Measurements from ENCODE around the gene PPP6R3. TPM values are rescaled to one million over a fixed set of nuclear protein-coding genes. Genes with fewer than 3 reads are reported as not detected.
A peak's percentile ranks its signal among the peaks of the same experiment; 100 is the strongest.

Gene PPP6R3
- total and polyA plus RNA-seq, 8 donors: 84.6 to 130 (median 109) TPM

DNA sequence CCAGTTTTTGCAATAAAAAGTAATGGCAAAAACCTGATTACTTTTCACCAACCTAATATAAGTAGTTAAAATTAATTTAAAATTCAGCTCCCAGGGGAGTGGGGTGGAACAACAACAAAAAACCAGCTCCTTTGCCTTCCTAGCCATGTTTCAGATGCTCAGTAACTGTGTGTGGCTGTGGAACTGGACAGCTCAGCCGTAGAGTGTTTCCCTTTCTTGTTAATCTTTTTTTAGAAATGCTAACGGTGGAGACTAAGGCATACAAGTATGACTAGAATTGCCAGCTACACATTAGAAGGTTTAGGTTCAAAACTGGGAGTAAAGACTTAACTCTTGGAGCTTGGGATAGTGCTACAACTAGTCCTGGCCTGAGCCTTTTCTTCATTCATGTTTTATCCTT is 45.0 kb downstream of the PPP6R3 start:
- TF ChIP-seq, protein P1, sequence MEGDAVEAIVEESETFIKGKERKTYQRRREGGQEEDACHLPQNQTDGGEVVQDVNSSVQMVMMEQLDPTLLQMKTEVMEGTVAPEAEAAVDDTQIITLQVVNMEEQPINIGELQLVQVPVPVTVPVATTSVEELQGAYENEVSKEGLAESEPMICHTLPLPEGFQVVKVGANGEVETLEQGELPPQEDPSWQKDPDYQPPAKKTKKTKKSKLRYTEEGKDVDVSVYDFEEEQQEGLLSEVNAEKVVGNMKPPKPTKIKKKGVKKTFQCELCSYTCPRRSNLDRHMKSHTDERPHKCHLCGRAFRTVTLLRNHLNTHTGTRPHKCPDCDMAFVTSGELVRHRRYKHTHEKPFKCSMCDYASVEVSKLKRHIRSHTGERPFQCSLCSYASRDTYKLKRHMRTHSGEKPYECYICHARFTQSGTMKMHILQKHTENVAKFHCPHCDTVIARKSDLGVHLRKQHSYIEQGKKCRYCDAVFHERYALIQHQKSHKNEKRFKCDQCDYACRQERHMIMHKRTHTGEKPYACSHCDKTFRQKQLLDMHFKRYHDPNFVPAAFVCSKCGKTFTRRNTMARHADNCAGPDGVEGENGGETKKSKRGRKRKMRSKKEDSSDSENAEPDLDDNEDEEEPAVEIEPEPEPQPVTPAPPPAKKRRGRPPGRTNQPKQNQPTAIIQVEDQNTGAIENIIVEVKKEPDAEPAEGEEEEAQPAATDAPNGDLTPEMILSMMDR (IDR thresholded peaks at IDR 0.05): no peak
- H3K36me3 ChIP-seq: no peaks in the 10 kb centered on the region
- intact Hi-C loops (cut with DNase I): no loop called here
- H3K9me3 ChIP-seq: no peaks in the 10 kb centered on the region
- H3K4me1 ChIP-seq: peaks cover 31 to 79% of the 10 kb centered on the region in 2 donors
- H3K27ac ChIP-seq: no peak overlapping the region
- no peak overlapping the region for H3K4me3 ChIP-seq
- DNase-seq: no peak
- peak; percentile 55 for ATAC-seq
- H3K27me3 ChIP-seq: no peaks in the 10 kb centered on the region

DNA sequence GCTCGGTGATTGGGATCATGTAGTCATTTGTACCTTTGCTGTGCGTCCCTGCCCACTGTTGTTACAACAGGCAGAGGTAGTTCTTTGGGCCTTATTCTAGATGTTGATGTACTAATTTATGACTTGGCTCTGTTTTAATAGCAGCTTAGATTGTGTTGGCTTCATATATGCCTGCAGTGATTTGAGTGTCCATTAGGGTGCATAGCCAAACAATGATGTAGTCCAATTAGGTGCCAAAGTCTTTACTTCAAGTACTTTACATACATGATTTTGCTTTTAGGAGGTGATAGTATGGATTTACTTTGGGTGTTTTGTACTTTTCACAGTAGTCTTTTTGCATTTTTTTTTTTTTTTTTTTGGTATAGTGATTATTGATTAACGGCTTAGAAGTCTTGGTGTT is 46.4 kb downstream of the PPP6R3 start:
- DNase-seq: peak in 1 of 4 donors; percentile 17
- TF ChIP-seq, protein P1 (IDR thresholded peaks at IDR 0.05): no peak
- Histone ChIP-seq H3K4me1 (peaks cover 31 to 72% of the 10 kb centered on the region in 2 donors), H3K9me3 (no peaks in the 10 kb centered on the region), H3K27me3 (no peaks in the 10 kb centered on the region), H3K4me3 (no peak overlapping the region), H3K36me3 (no peaks in the 10 kb centered on the region), H3K27ac (no peak overlapping the region)
- no peak for ATAC-seq
- intact Hi-C loops (cut with DNase I): no loop called here

DNA sequence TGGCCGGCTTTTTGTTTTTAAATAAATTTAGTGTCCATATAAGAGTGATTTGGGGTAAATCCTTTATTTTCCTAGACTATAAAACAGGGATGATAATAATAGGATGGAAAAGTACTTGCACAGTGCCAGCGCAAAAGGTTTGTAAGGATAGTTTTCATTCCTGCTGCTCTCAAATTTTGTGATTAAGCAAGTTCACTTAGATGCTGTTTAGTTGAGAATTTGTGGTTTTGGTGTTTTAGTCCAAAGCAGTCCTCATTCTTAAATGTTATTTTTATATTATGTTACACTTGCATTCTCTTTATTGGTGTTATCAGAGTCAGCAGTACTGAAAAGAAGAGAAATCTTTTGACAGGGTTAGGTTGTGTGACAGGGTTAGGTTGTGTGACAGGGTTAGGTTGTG is 47.9 kb downstream of the PPP6R3 start:
- intact Hi-C loops (cut with DNase I): no loop called here
- H3K27ac ChIP-seq: no peak overlapping the region

DNA sequence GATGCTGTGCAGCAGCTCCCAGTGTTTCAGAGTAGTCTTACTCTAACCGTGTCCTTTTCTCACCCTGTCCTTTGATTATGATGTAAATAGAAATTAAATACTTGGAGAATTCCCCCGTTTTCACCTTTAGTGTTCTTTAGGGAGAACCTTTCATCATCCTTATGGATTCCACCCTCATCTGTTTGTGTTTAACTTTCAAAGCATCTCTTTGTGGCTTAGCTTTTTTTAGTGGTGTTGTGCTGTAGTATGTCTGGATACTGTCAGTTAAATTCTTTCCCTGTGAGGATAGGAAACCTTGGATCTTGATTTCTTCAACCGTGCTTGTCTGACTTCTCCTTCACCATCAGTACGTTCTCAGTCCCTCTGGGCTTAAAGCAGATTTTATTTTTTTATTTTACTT is 48.5 kb downstream of the PPP6R3 start:
- intact Hi-C loops (cut with DNase I): no loop called here
- ATAC-seq: no peak
- Histone ChIP-seq H3K4me1 (peaks cover 12 to 52% of the 10 kb centered on the region in 2 donors), H3K9me3 (no peaks in the 10 kb centered on the region), H3K27me3 (no peaks in the 10 kb centered on the region), H3K4me3 (no peak overlapping the region), H3K36me3 (no peaks in the 10 kb centered on the region), H3K27ac (no peak overlapping the region)
- no peak for DNase-seq
- TF ChIP-seq, protein P1 (IDR thresholded peaks at IDR 0.05): no peak

More for the DNA sequence above, 47.9 kb downstream of the PPP6R3 start:
- no peak for DNase-seq
- TF ChIP-seq, protein P1 (IDR thresholded peaks at IDR 0.05): no peak
- no peak for ATAC-seq
- H3K9me3 ChIP-seq: no peaks in the 10 kb centered on the region
- peaks cover 18 to 57% of the 10 kb centered on the region in 2 donors for H3K4me1 ChIP-seq
- no peak overlapping the region for H3K4me3 ChIP-seq
- no peaks in the 10 kb centered on the region for H3K36me3 ChIP-seq
- H3K27me3 ChIP-seq: no peaks in the 10 kb centered on the region

DNA sequence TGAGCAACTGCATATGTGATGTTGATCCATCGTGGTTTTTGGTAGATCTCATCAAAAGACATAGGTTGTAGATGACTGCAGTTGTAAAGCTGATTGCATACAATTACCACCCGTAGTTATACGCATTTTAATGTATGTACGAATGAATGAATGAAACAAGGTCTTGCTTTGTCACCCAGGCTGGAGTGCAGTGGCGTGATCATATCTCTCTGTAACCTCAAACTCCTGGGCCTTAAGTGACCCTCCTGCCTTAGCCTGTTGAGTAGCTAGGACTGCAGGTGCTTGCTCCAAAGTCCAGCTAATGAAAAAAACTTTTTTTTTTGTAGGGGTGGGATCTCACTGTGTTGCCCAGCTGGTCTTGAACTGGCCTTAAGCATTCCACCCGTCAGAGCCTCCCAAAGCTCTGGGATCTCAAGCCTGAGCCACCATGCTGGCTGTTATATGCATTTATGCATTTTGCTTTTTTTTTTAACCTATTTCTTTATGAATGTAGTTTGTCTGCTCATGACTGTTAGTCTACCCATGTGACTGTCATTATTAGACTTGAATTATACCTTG is 53.5 kb downstream of the PPP6R3 start:
- Histone ChIP-seq H3K27ac (no peak overlapping the region), H3K27me3 (no peaks in the 10 kb centered on the region), H3K4me1 (peaks cover 3 to 14% of the 10 kb centered on the region in 2 donors), H3K36me3 (peaks cover 0 to 5% of the 10 kb centered on the region in 2 donors), H3K9me3 (no peaks in the 10 kb centered on the region), H3K4me3 (no peak overlapping the region)
- ATAC-seq: no peak
- TF ChIP-seq, protein P1 (IDR thresholded peaks at IDR 0.05): no peak
- intact Hi-C loops (cut with DNase I): no loop called here
- DNase-seq: no peak
